GM23338 (cell line): ENCODE results near the gene GRIA1. TPM values are rescaled to one million over a fixed set of nuclear protein-coding genes. Genes with fewer than 3 reads are reported as not detected.

Source experiments
- ATAC-seq: fragments of 200-7000 bp; cut with Tn5 transposase; 3 replicates; pipeline ENCODE4 v1.9.1; 2020
- DNase-seq: peaks from one replicate; pipeline ENCODE4 v3.0.0-alpha.2; 2015; ENCODE audit warnings: low spot score
- H2AFZ ChIP-seq: fragments of 200-600 bp; sonication (generic); 2 replicates; pipeline ENCODE4 v1.8.0; 2016; ENCODE audit warnings: antibody characterized with exemption, mild to moderate bottlenecking, moderate library complexity
- H3F3A ChIP-seq: fragments of 200-600 bp; sonication (generic); replicated peaks from 2 replicates; pipeline ENCODE4 v1.8.0; 2017; ENCODE audit warnings: antibody characterized with exemption, mixed run types, low read depth
- H3K27ac ChIP-seq: fragments of 200-600 bp; sonication (generic); 2 replicates; pipeline ENCODE4 v1.6.1; 2016; ENCODE audit warnings: low read depth
- H3K27me3 ChIP-seq: fragments of 200-600 bp; sonication (generic); 2 replicates; pipeline ENCODE4 v1.8.0; 2016; ENCODE audit warnings: mild to moderate bottlenecking, mixed run types, moderate library complexity; ENCODE audit not compliant: insufficient read depth
- H3K36me3 ChIP-seq: fragments of 200-600 bp; sonication (generic); 2 replicates; pipeline ENCODE4 v1.8.0; 2016; ENCODE audit warnings: mild to moderate bottlenecking; ENCODE audit not compliant: insufficient read depth
- H3K4me1 ChIP-seq: fragments of 200-600 bp; sonication (generic); 2 replicates; pipeline ENCODE4 v1.8.0; 2016; ENCODE audit warnings: mild to moderate bottlenecking, moderate library complexity; ENCODE audit not compliant: insufficient read depth
- H3K4me2 ChIP-seq: fragments of 200-600 bp; sonication (generic); 2 replicates; pipeline ENCODE4 v1.7.1; 2017; ENCODE audit warnings: mixed run types
- H3K4me3 ChIP-seq: fragments of 200-600 bp; sonication (generic); 2 replicates; pipeline ENCODE4 v1.6.1; 2016; ENCODE audit warnings: mixed run types
- H3K79me2 ChIP-seq: fragments of 200-600 bp; sonication (generic); replicated peaks from 2 replicates; pipeline ENCODE4 v1.8.0; 2017; ENCODE audit warnings: mild to moderate bottlenecking; ENCODE audit not compliant: insufficient read depth
- H3K9me2 ChIP-seq: fragments of 200-600 bp; sonication (generic); 2 replicates; pipeline ENCODE4 v1.8.0; 2017; ENCODE audit not compliant: insufficient read depth
- H4K20me1 ChIP-seq: fragments of 200-600 bp; sonication (generic); replicated peaks from 2 replicates; pipeline ENCODE4 v1.8.0; 2017; ENCODE audit warnings: mild to moderate bottlenecking; ENCODE audit not compliant: insufficient read depth
- H3K27ac Mint-ChIP-seq: 2 replicates; pipeline ENCODE4 v1.8.0; 2020; ENCODE audit warnings: inconsistent platforms, mild to moderate bottlenecking, moderate library complexity, mixed read lengths
- H3K27me3 Mint-ChIP-seq: 3 replicates; pipeline ENCODE4 v1.8.0; 2022; ENCODE audit warnings: low read depth, mild to moderate bottlenecking, moderate library complexity, mixed read lengths, inconsistent platforms; ENCODE audit not compliant: insufficient read depth, poor library complexity
- H3K36me3 Mint-ChIP-seq: 3 replicates; pipeline ENCODE4 v1.8.0; 2021; ENCODE audit warnings: low read depth, mild to moderate bottlenecking, inconsistent platforms, moderate library complexity, mixed read lengths
- H3K4me1 Mint-ChIP-seq: 3 replicates; pipeline ENCODE4 v1.8.0; 2020; ENCODE audit warnings: mild to moderate bottlenecking, inconsistent platforms, mixed read lengths
- H3K4me3 Mint-ChIP-seq: 3 replicates; pipeline ENCODE4 v1.8.0; 2021; ENCODE audit warnings: moderate library complexity, mild to moderate bottlenecking, inconsistent platforms, mixed read lengths
- H3K9me3 Mint-ChIP-seq: 3 replicates; pipeline ENCODE4 v1.8.0; 2020; ENCODE audit warnings: moderate library complexity, mild to moderate bottlenecking, inconsistent platforms, mixed read lengths
- CREB1 ChIP-seq: fragments of 250-450 bp; sonication (Bioruptor Pico); IDR thresholded peaks from 2 replicates; pipeline ENCODE4 v1.5.0; 2020; ENCODE audit warnings: low read depth, mild to moderate bottlenecking, moderate library complexity
- ETS1 ChIP-seq: IDR thresholded peaks from 2 replicates; pipeline ENCODE4 v1.6.1; 2016; ENCODE audit warnings: antibody characterized with exemption
- EZH2 ChIP-seq: fragments of 200-600 bp; sonication (generic); IDR thresholded peaks from one replicate; pipeline ENCODE4 v1.8.0; 2017; ENCODE audit warnings: antibody characterized with exemption, mild to moderate bottlenecking, low read depth; ENCODE audit not compliant: unreplicated experiment
- EZH2phosphoT487 ChIP-seq: fragments of 200-600 bp; sonication (generic); IDR thresholded peaks from one replicate; pipeline ENCODE4 v1.8.1; 2018; ENCODE audit warnings: antibody characterized with exemption; ENCODE audit not compliant: unreplicated experiment
- JUNB ChIP-seq: IDR thresholded peaks from one replicate; pipeline ENCODE4 v1.6.1; 2016; ENCODE audit warnings: antibody characterized with exemption; ENCODE audit not compliant: unreplicated experiment
- NANOG ChIP-seq: IDR thresholded peaks from 2 replicates; pipeline ENCODE4 v1.6.1; 2016; ENCODE audit warnings: antibody characterized with exemption, borderline replicate concordance
- POLR2AphosphoS5 ChIP-seq: IDR thresholded peaks from 2 replicates; pipeline ENCODE4 v1.6.1; 2016; ENCODE audit warnings: antibody characterized with exemption, low read depth
- REST ChIP-seq: IDR thresholded peaks from one replicate; pipeline ENCODE4 v1.6.1; 2018; ENCODE audit warnings: antibody characterized with exemption; ENCODE audit not compliant: unreplicated experiment
- STAT1 ChIP-seq: IDR thresholded peaks from one replicate; pipeline ENCODE4 v1.6.1; 2016; ENCODE audit warnings: antibody characterized with exemption; ENCODE audit not compliant: unreplicated experiment
- ZNF114 ChIP-seq: fragments of 250-450 bp; sonication (Bioruptor Pico); IDR thresholded peaks from 2 replicates; pipeline ENCODE4 v1.5.0; 2020; ENCODE audit warnings: mild to moderate bottlenecking, moderate library complexity
- ZNF331 ChIP-seq: fragments of 250-450 bp; sonication (Bioruptor Pico); IDR thresholded peaks from 2 replicates; pipeline ENCODE4 v1.5.0; 2020; ENCODE audit warnings: low read depth, mild to moderate bottlenecking, moderate library complexity
- ZNF462 ChIP-seq: fragments of 250-450 bp; sonication (Bioruptor Pico); IDR thresholded peaks from 2 replicates; pipeline ENCODE4 v1.5.0; 2020; ENCODE audit warnings: mild to moderate bottlenecking, moderate library complexity
- polyA plus RNA-seq: library from polyadenylated mRNA; unstranded; fragments of >200 nt; fragmentation: Nextera tagmentation; extraction: Ambion mirVana; gene quantifications from 2 replicates; pipeline ENCODE4 v1.2.1, GENCODE V29; 2016
- total RNA-seq: library from RNA; depleted of rRNA; stranded (reverse); fragments of >200 nt; shearing (Covaris generic); gene quantifications from 2 replicates; pipeline ENCODE4 v1.2.3, GENCODE V29; 2014

The GRIA1 gene
- total and polyA plus RNA-seq, 2 experiments from 2014 or later = 1.0 to 1.7 TPM

- TF ChIP-seq ZNF114 (CRISPR knock-in tag) = no peak
Observed at GRCh38 chr5:153525536-153525935, 35.1 kb downstream of the GRIA1 start (continued).

DNA sequence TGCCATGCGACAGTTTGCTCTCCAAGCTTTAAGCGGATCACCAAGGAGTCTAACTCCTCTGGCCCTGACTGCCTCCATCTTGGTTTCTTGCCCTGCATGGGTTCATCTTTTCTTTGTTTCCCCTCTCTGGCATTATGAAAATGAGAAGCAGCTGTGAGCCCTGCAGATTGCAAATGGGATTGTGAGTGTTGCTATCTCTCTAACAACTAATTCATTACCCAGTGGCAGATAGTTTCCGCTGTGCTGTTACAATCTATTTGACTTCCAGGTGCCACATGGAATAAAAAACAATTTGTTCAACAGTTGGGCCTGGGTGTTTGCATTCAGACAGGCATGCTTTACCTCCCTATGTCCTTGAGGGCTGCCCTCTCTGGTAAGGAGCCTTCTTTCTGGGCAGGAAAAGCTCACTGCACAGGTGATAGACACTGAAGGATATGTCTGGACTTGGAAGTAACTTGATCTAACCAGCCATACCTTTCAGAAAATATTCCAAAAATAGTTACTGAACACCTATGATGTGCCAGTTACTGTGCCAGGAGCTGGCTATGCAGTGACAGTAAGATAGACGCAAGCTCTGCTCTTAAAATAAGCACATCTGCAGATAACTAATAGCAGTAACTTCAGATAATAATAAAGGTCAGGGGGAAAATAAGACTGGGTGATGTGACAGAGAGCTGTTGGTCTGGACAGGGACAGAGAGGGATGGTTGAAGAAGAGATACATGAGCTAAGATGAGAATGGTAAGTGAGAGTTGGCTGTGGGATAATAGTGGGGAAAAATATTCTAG lies 40.1 kb downstream of the GRIA1 start:
- no peaks in the 10 kb centered on the region for H3K27me3 Mint-ChIP-seq
- no peaks in the 10 kb centered on the region for H3K4me1 Mint-ChIP-seq
- Histone ChIP-seq H3K9me2 (peaks cover 3% of the 10 kb centered on the region; the same call in 1 of the 2 replicates), H2AFZ (no peak overlapping the region), H3K27ac (no peak overlapping the region), H3K36me3 (no peaks in the 10 kb centered on the region), H3K4me2 (no peak overlapping the region), H3F3A (no peaks in the 10 kb centered on the region), H3K79me2 (no peaks in the 10 kb centered on the region), H3K27me3 (no peaks in the 10 kb centered on the region), H3K4me1 (no peaks in the 10 kb centered on the region), H4K20me1 (no peaks in the 10 kb centered on the region), H3K4me3 (no peak overlapping the region)
- ATAC-seq = no peak
- H3K27ac Mint-ChIP-seq = no peak overlapping the region
- no peak overlapping the region for H3K4me3 Mint-ChIP-seq
- no peaks in the 10 kb centered on the region for H3K36me3 Mint-ChIP-seq
- no peak for DNase-seq
- H3K9me3 Mint-ChIP-seq = no peaks in the 10 kb centered on the region
- TF ChIP-seq EZH2 (no peak), ETS1 (no peak), EZH2phosphoT487 (no peak), POLR2AphosphoS5 (no peak), JUNB (no peak), CREB1 (no peak), NANOG (no peak), ZNF114 (CRISPR knock-in tag) (no peak), STAT1 (no peak), REST (no peak), ZNF462 (CRISPR knock-in tag) (no peak), ZNF331 (CRISPR knock-in tag) (no peak)
